Right lung (tissue), 10 donors: ENCODE data around the gene SMURF2. TPM values are rescaled to one million over a fixed set of nuclear protein-coding genes. Genes with fewer than 3 reads are reported as not detected.
A peak's percentile ranks its signal among the peaks of the same experiment; 100 is the strongest.
"Not testable (repeated sequence)": the region's sequence is repeated elsewhere in the genome, so short reads cannot be mapped to it uniquely, and the experiment has no call there.

Experiments
- DNase-seq, 2 donors: peaks; one replicate each; pipeline ENCODE4 v3.0.0-alpha.2; 2013
- long read RNA-seq, 8 donors: transcript quantifications; one replicate each; lab custom pipeline, GENCODE V29; 2026
- polyA plus RNA-seq, 5 donors: library from polyadenylated mRNA; unstranded; fragments of 120-200 nt; gene quantifications; one replicate each; pipeline versions ENCODE4 v1.2.1 to v1.2.3, GENCODE V29; 2013; ENCODE audit warnings: inconsistent platforms in 1 of 5, low replicate concordance in 1 of 5; ENCODE audit not compliant: insufficient read length in 5 of 5, insufficient read depth in 1 of 5

SMURF2 gene
- 10 to 100 TPM; 36.2 to 63.4 (median 61.6) TPM for polyA plus RNA-seq
- long read RNA-seq, donor 1, partial matches to known transcripts, result 0 of 1 reads
- long read RNA-seq, donor 1, other reads (novel, unspliced or antisense), result 0 of 1 reads
- long read RNA-seq, donor 2, partial matches to known transcripts, result 0 of 1 reads
- long read RNA-seq, donor 2, other reads (novel, unspliced or antisense), result 0 of 1 reads
- long read RNA-seq, donor 3, partial matches to known transcripts, result 0 of 1 reads
- long read RNA-seq, donor 3, other reads (novel, unspliced or antisense), result 0 of 1 reads
- long read RNA-seq, donor 4, result 0 reads
- long read RNA-seq, donor 5, partial matches to known transcripts, result 5 of 7 reads
- long read RNA-seq, donor 5, other reads (novel, unspliced or antisense), result 0 of 7 reads
- long read RNA-seq, donor 6, partial matches to known transcripts, result 0 of 4 reads
- long read RNA-seq, donor 6, other reads (novel, unspliced or antisense), result 0 of 4 reads
- long read RNA-seq, donor 7, full-length matches to known transcripts, result 3 of 53 reads
- long read RNA-seq, donor 7, partial matches to known transcripts, result 50 of 53 reads
- long read RNA-seq, donor 7, other reads (novel, unspliced or antisense), result 0 of 53 reads
- long read RNA-seq, donor 8, result 0 reads

- peak; percentile 52 to 69 for DNase-seq
These were observed at the start of gene SMURF2 for GRCh38 chr17:64661976-64662773. SMURF2 (minus strand) TSS chr17:64662307; CDS start chr17:64661880, 427 bp downstream.

GRCh38 chr17:64709481-64709880, 47.4 kb upstream of the SMURF2 start:
- no peak for DNase-seq

GRCh38 chr17:64707050-64707591, 45.0 kb upstream of the SMURF2 start:
- DNase-seq, result peak; percentile 71 to 79

GRCh38 chr17:64706224-64707049, 44.3 kb upstream of the SMURF2 start:
- DNase-seq, result no peak

GRCh38 chr17:64702815-64703214, 40.7 kb upstream of the SMURF2 start:
- no peak for DNase-seq

- no peak for DNase-seq
These were observed 36.6 kb upstream of the SMURF2 start for GRCh38 chr17:64698725-64699124.

GRCh38 chr17:64694207-64694606, 32.1 kb upstream of the SMURF2 start:
- no peak for DNase-seq

- DNase-seq, result no peak
These were observed 30.1 kb upstream of the SMURF2 start for GRCh38 chr17:64692187-64692586.

- DNase-seq, result no peak
These were observed 27.0 kb upstream of the SMURF2 start for GRCh38 chr17:64689106-64689505.

- DNase-seq, result no peak
These were observed 26.4 kb upstream of the SMURF2 start for GRCh38 chr17:64688481-64688880.

- DNase-seq, result no peak
These were observed 25.9 kb upstream of the SMURF2 start for GRCh38 chr17:64687961-64688360.

GRCh38 chr17:64687376-64687775, 25.3 kb upstream of the SMURF2 start:
- DNase-seq, result no peak

GRCh38 chr17:64686705-64687104, 24.6 kb upstream of the SMURF2 start:
- DNase-seq, result no peak

GRCh38 chr17:64685705-64686104, 23.6 kb upstream of the SMURF2 start:
- no peak for DNase-seq

- DNase-seq, result no peak
These were observed 21.7 kb upstream of the SMURF2 start for GRCh38 chr17:64683796-64684195.

GRCh38 chr17:64682261-64683181, 20.4 kb upstream of the SMURF2 start:
- DNase-seq, result no peak

- DNase-seq, result no peak
These were observed 17.7 kb upstream of the SMURF2 start for GRCh38 chr17:64679710-64680216.

GRCh38 chr17:64676763-64677162, 14.7 kb upstream of the SMURF2 start:
- DNase-seq, result no peak

GRCh38 chr17:64670843-64671590, 8.9 kb upstream of the SMURF2 start:
- DNase-seq, result not testable (repeated sequence)
